Stimulated activated CD8-positive, alpha-beta memory T cell treated with anti-CD3 and anti-CD28 coated beads, Interleukin-12 subunit alpha, Interleukin-12 subunit beta, amount 100 ng/mL, for 1 hour (primary cell): ENCODE measurements around the gene B3GALT5.
"Not testable (repeated sequence)": the region's sequence is repeated elsewhere in the genome, so short reads cannot be mapped to it uniquely, and the experiment has no call there.

Experiments used
- DNase-seq: peaks from one replicate; pipeline ENCODE4 v3.0.0-alpha.2; 2020; ENCODE audit warnings: low read depth

Gene B3GALT5

GRCh38 chr21:39666681-39667315 is 54.1 kb downstream of the B3GALT5 start:
- no peak for DNase-seq

- no peak for DNase-seq
Observed at GRCh38 chr21:39667353-39667891, 54.7 kb downstream of the B3GALT5 start.

GRCh38 chr21:39668369-39668768 is 55.6 kb downstream of the B3GALT5 start:
- no peak for DNase-seq

GRCh38 chr21:39669485-39669884 is 56.7 kb downstream of the B3GALT5 start:
- no peak for DNase-seq

- no peak for DNase-seq
Observed at GRCh38 chr21:39669976-39670661, 57.4 kb downstream of the B3GALT5 start.

GRCh38 chr21:39670701-39671100 is 58.0 kb downstream of the B3GALT5 start:
- no peak for DNase-seq

- DNase-seq = no peak
Observed at GRCh38 chr21:39671986-39672385, 59.2 kb downstream of the B3GALT5 start.

GRCh38 chr21:39673163-39673562 is 60.4 kb downstream of the B3GALT5 start:
- no peak for DNase-seq

GRCh38 chr21:39673736-39674135 is 61.0 kb downstream of the B3GALT5 start:
- DNase-seq = no peak

GRCh38 chr21:39674801-39675200 is 62.1 kb downstream of the B3GALT5 start:
- no peak for DNase-seq

- no peak for DNase-seq
Observed at GRCh38 chr21:39675590-39675989, 62.9 kb downstream of the B3GALT5 start.

GRCh38 chr21:39675993-39676661 is 63.4 kb downstream of the B3GALT5 start:
- DNase-seq = no peak

GRCh38 chr21:39680216-39680615 is 67.5 kb downstream of the B3GALT5 start:
- no peak for DNase-seq

- DNase-seq = no peak
Observed at GRCh38 chr21:39681257-39681656, 68.5 kb downstream of the B3GALT5 start.

GRCh38 chr21:39681845-39682244 is 69.1 kb downstream of the B3GALT5 start:
- no peak for DNase-seq

- DNase-seq = no peak
Observed at GRCh38 chr21:39685236-39685635, 72.5 kb downstream of the B3GALT5 start.

- no peak for DNase-seq
Observed at GRCh38 chr21:39685991-39686390, 73.3 kb downstream of the B3GALT5 start.

- DNase-seq = no peak
Observed at GRCh38 chr21:39686646-39687468, 74.1 kb downstream of the B3GALT5 start.

- no peak for DNase-seq
Observed at GRCh38 chr21:39688010-39688409, 75.3 kb downstream of the B3GALT5 start.

- not testable (repeated sequence) for DNase-seq
Observed at GRCh38 chr21:39689860-39690259, 77.1 kb downstream of the B3GALT5 start.

GRCh38 chr21:39690454-39690853 is 77.7 kb downstream of the B3GALT5 start:
- DNase-seq = no peak

GRCh38 chr21:39694750-39695149 is 82.0 kb downstream of the B3GALT5 start:
- DNase-seq = no peak
